Heart right ventricle (tissue), 16 donors: Measurements from ENCODE around the gene DGKD. TPM values are rescaled to one million over a fixed set of nuclear protein-coding genes. Genes with fewer than 3 reads are reported as not detected.

Source experiments
- ATAC-seq, 8 donors: fragments of 200-7000 bp; cut with Tn5 transposase; one replicate each; pipeline ENCODE4 v1.9.1; 2020; ENCODE audit warnings: mild to moderate bottlenecking in 8 of 8, moderate library complexity in 8 of 8, moderate number of reproducible peaks in 1 of 8
- DNase-seq, 2 donors: peaks; one replicate each; pipeline ENCODE4 v3.0.0-alpha.2; 2020
- H3K27ac ChIP-seq, 10 donors: fragments of 200-600 bp; sonication (generic) in 2 of 10; one replicate each; pipeline versions ENCODE4 v1.5.0 to v1.8.0; 2020 to 2022; ENCODE audit warnings: mild to moderate bottlenecking in 3 of 10
- H3K27me3 ChIP-seq, 7 donors: fragments of 200-600 bp; one replicate each; pipeline ENCODE4 v1.8.0; 2021 to 2022; ENCODE audit warnings: mild to moderate bottlenecking in 2 of 7
- H3K36me3 ChIP-seq, 9 donors: fragments of 200-600 bp; sonication (generic) in 1 of 9; one replicate each; pipeline versions ENCODE4 v1.5.0 to v1.8.0; 2020 to 2022; ENCODE audit warnings: mild to moderate bottlenecking in 2 of 9
- H3K4me1 ChIP-seq, 9 donors: fragments of 200-600 bp; sonication (generic) in 1 of 9; one replicate each; pipeline versions ENCODE4 v1.5.0 to v1.8.0; 2020 to 2022; ENCODE audit warnings: mild to moderate bottlenecking in 4 of 9
- H3K4me3 ChIP-seq, 10 donors: fragments of 200-600 bp; sonication (generic) in 2 of 10; one replicate each; pipeline versions ENCODE4 v1.5.0 to v1.8.0; 2020 to 2022; ENCODE audit warnings: mild to moderate bottlenecking in 7 of 10, moderate library complexity in 2 of 10
- H3K9me3 ChIP-seq, 11 donors: fragments of 200-600 bp in 10 of 11; sonication (generic) in 2 of 11; one replicate each; pipeline versions ENCODE4 v1.5.0 to v1.8.0; 2013 to 2022; ENCODE audit warnings: mild to moderate bottlenecking in 2 of 11, control low read depth in 1 of 11, moderate library complexity in 1 of 11
- WGBS, 2 donors: extraction: QIAGEN DNeasy Blood & Tissue Kit; methylation state at CpG; one replicate each; pipeline ENCODE4 v1.1.7; 2013; ENCODE audit warnings: inconsistent platforms in 1 of 2; 5-methylcytosine and 5-hydroxymethylcytosine counted together
- intact Hi-C, 10 donors: fragments of 100-400 bp; cut with DNase I; formaldehyde crosslinking; loops; one replicate each; pipeline versions ENCODE4 v1.11.1 to v1.14.2; 2022
- polyA plus RNA-seq, 2 donors: library from polyadenylated mRNA; stranded (reverse); fragments of 200-250 nt; gene quantifications; one replicate each; pipeline ENCODE4 v1.2.3, GENCODE V29; 2013
- total RNA-seq, 10 donors: library from RNA; stranded (reverse); fragmentation: NEBNext Ultra II Directional in 3 of 10; extraction: Animal tissue kit (Norgen Biotek cat#: 25700) in 3 of 10; gene quantifications; one replicate each; pipeline versions ENCODE4 v1.2.1 to v1.2.4, GENCODE V29; 2021 to 2023
- TF ChIP-seq, protein P1 (sequence below), 9 donors: fragments of 200-600 bp; sonication (generic) in 2 of 9; IDR thresholded peaks; one replicate each; pipeline versions ENCODE4 v1.5.0 to v1.8.0; 2021 to 2022; ENCODE audit warnings: antibody characterized with exemption in 9 of 9, mild to moderate bottlenecking in 5 of 9, moderate library complexity in 1 of 9
- donor health status: Arrhythmogenic right ventricular cardiomyopathy.
- donor health status: ischemic (EF 13 %, LVEDD 7.1; RV severe dilation, severe dysfunction).
- donor health status: healthy with polysubstance abuse.
- donor health status: DM: no; HTN: yes; CAD: no.
- donor health status: DM: no; HTN: no; CAD: no.
- donor health status: ischemic (EF 25% LVEDD 6.9; RV normal size, moderate dysfunction).
- donor health status: ischemic (EF 25% LVEDD 5.7; RV mildly dilated, moderate dysfunction).
- donor health status: healthy.
- donor health status: DM: yes; HTN: yes; CAD: no.
- donor health status: Ischemic cardiomyopathy.
- donor health status: ischemic (EF 35%, LVEDD 5.7; RV mildly dilated, moderate dysfunction).
- donor health status: nonischemic (EF 11% LVEDD 7.7; RV severe dilation, severe dysfunction).
- donor health status: DM: yes; HTN: yes; CAD: no.
- donor health status: PGD.
- donor health status: ischemic (EF 29% LVEDD 5.4; RV normal size, mild dysfunction).
- donor health status: nonischemic (EF 23%, LVEDD 6.1; RV moderate dilation, normal function).

DGKD gene
- total and polyA plus RNA-seq, 12 donors: 26.8 to 79.5 (median 44.7) TPM

DNA sequence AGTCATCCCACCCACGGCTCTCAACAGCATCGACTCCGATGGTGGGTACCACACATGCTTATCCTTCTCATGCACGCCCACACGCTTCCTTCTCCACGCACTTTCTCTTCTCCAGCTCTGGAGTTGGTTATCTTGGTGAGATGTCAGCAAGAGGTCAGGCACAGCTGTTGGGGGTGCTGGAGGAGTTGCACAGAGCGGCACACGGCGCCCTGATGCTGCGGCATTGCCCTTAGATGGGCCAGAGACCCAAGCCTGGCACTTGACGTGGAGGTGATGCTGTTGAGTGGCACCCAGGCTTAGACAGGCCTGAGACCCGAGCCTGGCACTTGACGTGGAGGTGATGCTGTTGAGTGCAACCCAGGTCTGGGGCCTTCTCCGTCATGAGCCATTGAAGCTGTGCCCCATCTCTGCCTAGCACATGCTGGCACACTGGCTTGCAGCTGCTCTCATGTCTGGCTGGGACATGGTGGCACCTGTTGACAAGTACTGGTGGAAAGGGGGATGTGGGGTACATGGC lies 83.2 kb downstream of the DGKD start:
- intact Hi-C loops: loop anchor here in 1 of 10 donors (2.0 kb wide), 1 partner anchor 19 kb away; no protein-coding TSS in a partner anchor
- no peaks in the 10 kb centered on the region for H3K27me3 ChIP-seq
- no peaks in the 10 kb centered on the region for H3K9me3 ChIP-seq
- H3K27ac ChIP-seq: peak overlapping the region in 2 of 10 donors; percentile 36 to 55
- TF ChIP-seq, protein P1, sequence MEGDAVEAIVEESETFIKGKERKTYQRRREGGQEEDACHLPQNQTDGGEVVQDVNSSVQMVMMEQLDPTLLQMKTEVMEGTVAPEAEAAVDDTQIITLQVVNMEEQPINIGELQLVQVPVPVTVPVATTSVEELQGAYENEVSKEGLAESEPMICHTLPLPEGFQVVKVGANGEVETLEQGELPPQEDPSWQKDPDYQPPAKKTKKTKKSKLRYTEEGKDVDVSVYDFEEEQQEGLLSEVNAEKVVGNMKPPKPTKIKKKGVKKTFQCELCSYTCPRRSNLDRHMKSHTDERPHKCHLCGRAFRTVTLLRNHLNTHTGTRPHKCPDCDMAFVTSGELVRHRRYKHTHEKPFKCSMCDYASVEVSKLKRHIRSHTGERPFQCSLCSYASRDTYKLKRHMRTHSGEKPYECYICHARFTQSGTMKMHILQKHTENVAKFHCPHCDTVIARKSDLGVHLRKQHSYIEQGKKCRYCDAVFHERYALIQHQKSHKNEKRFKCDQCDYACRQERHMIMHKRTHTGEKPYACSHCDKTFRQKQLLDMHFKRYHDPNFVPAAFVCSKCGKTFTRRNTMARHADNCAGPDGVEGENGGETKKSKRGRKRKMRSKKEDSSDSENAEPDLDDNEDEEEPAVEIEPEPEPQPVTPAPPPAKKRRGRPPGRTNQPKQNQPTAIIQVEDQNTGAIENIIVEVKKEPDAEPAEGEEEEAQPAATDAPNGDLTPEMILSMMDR (IDR thresholded peaks at IDR 0.05): no peak
- peaks cover 0 to 83% (median 12%) of the 10 kb centered on the region in 9 donors for H3K36me3 ChIP-seq
- peaks cover 6 to 67% (median 34%) of the 10 kb centered on the region in 9 donors for H3K4me1 ChIP-seq
- WGBS, 2 donors: 80 to 82% methylated on average over 14 of the region's 14 CpGs
- DNase-seq: no peak
- no peak for ATAC-seq
- H3K4me3 ChIP-seq: no peak overlapping the region

- Histone ChIP-seq H3K27ac (no peak overlapping the region), H3K36me3 (peaks cover 0 to 95% (median 12%) of the 10 kb centered on the region in 9 donors), H3K4me3 (no peak overlapping the region), H3K27me3 (no peaks in the 10 kb centered on the region), H3K9me3 (no peaks in the 10 kb centered on the region), H3K4me1 (peaks cover 6 to 68% (median 33%) of the 10 kb centered on the region in 9 donors)
- intact Hi-C loops: no loop called here
- TF ChIP-seq, protein P1 (IDR thresholded peaks at IDR 0.05): no peak
- ATAC-seq (no peak), DNase-seq (no peak)
- 87 to 90% methylated on average over 15 of the region's 15 CpGs for WGBS, 2 donors
Measured at GRCh38 chr2:233438573-233439147, 84.4 kb downstream of the DGKD start.

DNA sequence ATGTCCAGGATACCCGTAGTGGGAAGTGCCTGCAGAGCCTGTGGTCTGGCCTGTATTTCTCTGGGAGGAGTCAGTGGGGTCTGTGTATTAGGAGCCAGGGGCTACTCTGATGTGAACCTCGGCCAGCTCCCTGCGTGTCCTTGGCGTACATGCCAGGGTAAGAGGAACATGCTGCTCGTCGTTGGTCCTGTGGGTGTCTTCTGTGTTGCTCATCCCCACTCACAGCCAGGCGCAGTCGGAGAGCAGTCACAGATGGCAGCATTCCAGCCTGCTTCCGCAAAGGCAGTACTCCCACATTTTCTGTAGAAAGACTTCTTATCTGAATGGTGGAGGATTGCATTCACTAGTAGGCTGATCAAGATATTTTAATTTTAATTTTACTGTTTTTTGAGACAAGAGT lies 84.9 kb downstream of the DGKD start:
- ATAC-seq: peak in 3 of 8 donors; percentile 16 to 25 (median 18)
- no peak overlapping the region for H3K27ac ChIP-seq
- TF ChIP-seq, protein P1 (IDR thresholded peaks at IDR 0.05): no peak
- WGBS, 2 donors: 34 to 39% methylated on average over 9 of the region's 9 CpGs
- no peaks in the 10 kb centered on the region for H3K27me3 ChIP-seq
- no peak overlapping the region for H3K4me3 ChIP-seq
- peaks cover 0 to 98% (median 12%) of the 10 kb centered on the region in 9 donors for H3K36me3 ChIP-seq
- intact Hi-C loops: no loop called here
- peak; percentile 42 to 64 for DNase-seq
- peaks cover 6 to 66% (median 32%) of the 10 kb centered on the region in 9 donors for H3K4me1 ChIP-seq
- no peaks in the 10 kb centered on the region for H3K9me3 ChIP-seq

GRCh38 chr2:233440314-233440713 lies 86.0 kb downstream of the DGKD start:
- WGBS, 2 donors: 89 to 90% methylated on average over 17 of the region's 17 CpGs
- Histone ChIP-seq H3K4me1 (peaks cover 6 to 59% (median 29%) of the 10 kb centered on the region in 9 donors), H3K9me3 (no peaks in the 10 kb centered on the region), H3K27ac (peak overlapping the region in 1 of 10 donors; percentile 10), H3K27me3 (no peaks in the 10 kb centered on the region), H3K4me3 (no peak overlapping the region), H3K36me3 (peaks cover 0 to 98% (median 12%) of the 10 kb centered on the region in 9 donors)
- no peak for ATAC-seq
- no peak for DNase-seq
- TF ChIP-seq, protein P1 (IDR thresholded peaks at IDR 0.05): no peak
- intact Hi-C loops: loop anchor here in 8 of 10 donors (5.0 to 10.0 kb wide), 8 partner anchors 33 to 156 kb away; partner anchors contain the start of gene DGKD (in 5 of the 8)
